SK-N-SH treated with all-trans-retinoic acid at 6 μM for 48 hours (cell line): ENCODE measurements around the gene CD2.

Experiments
- ATAC-seq: fragments of 200-7000 bp; cut with Tn5 transposase; 3 replicates; pipeline ENCODE4 v1.9.1; 2020; ENCODE audit warnings: mild to moderate bottlenecking, moderate library complexity
- ARNTL ChIP-seq: fragments of 450-650 bp; formaldehyde crosslinking; IDR thresholded peaks from 2 replicates; pipeline ENCODE4 v1.5.0; 2020; ENCODE audit warnings: low read depth, mild to moderate bottlenecking, moderate library complexity, borderline replicate concordance
- BACH2 ChIP-seq: fragments of 250-450 bp; sonication (Bioruptor Pico); IDR thresholded peaks from 2 replicates; pipeline ENCODE4 v1.9.0; 2021; ENCODE audit warnings: mild to moderate bottlenecking, borderline replicate concordance
- ESRRG ChIP-seq: fragments of 250-450 bp; sonication (Bioruptor Pico); IDR thresholded peaks from 2 replicates; pipeline ENCODE4 v1.6.1; 2021; ENCODE audit warnings: mild to moderate bottlenecking
- GLIS3 ChIP-seq: fragments of 250-450 bp; sonication (Bioruptor Pico); IDR thresholded peaks from 2 replicates; pipeline ENCODE4 v1.5.0; 2020; ENCODE audit warnings: mild to moderate bottlenecking, moderate library complexity
- ISL1 ChIP-seq: fragments of 250-450 bp; sonication (Bioruptor Pico); IDR thresholded peaks from 2 replicates; pipeline ENCODE4 v2.1.2; 2022; ENCODE audit warnings: mild to moderate bottlenecking, moderate library complexity
- OSR1 ChIP-seq: fragments of 250-450 bp; sonication (Bioruptor Pico); IDR thresholded peaks from 2 replicates; pipeline ENCODE4 v1.8.0; 2022; ENCODE audit warnings: moderate library complexity, mild to moderate bottlenecking, inconsistent platforms
- PPARA ChIP-seq: fragments of 250-450 bp; sonication (Bioruptor Pico); IDR thresholded peaks from 2 replicates; pipeline ENCODE4 v1.5.0; 2020; ENCODE audit warnings: mild to moderate bottlenecking, borderline replicate concordance
- RARB ChIP-seq: fragments of 250-450 bp; sonication (Bioruptor Pico); IDR thresholded peaks from 2 replicates; pipeline ENCODE4 v1.8.0; 2021; ENCODE audit warnings: mild to moderate bottlenecking, moderate library complexity
- SNAI2 ChIP-seq: fragments of 250-450 bp; sonication (Bioruptor Pico); IDR thresholded peaks from 2 replicates; pipeline ENCODE4 v1.5.0; 2020; ENCODE audit warnings: mild to moderate bottlenecking, moderate library complexity
- TCF4 ChIP-seq: fragments of 250-450 bp; sonication (Bioruptor Pico); IDR thresholded peaks from 2 replicates; pipeline ENCODE4 v1.8.0; 2021; ENCODE audit warnings: mild to moderate bottlenecking, moderate library complexity, borderline replicate concordance
- TOX ChIP-seq: fragments of 250-450 bp; sonication (Bioruptor Pico); IDR thresholded peaks from 2 replicates; pipeline ENCODE4 v1.8.0; 2021; ENCODE audit warnings: mild to moderate bottlenecking, moderate library complexity, borderline replicate concordance
- ZC3H10 ChIP-seq: fragments of 250-450 bp; sonication (Bioruptor Pico); IDR thresholded peaks from 2 replicates; pipeline ENCODE4 v1.5.1; 2021; ENCODE audit warnings: mild to moderate bottlenecking, moderate library complexity
- ZFP3 ChIP-seq: fragments of 250-450 bp; sonication (Bioruptor Pico); IDR thresholded peaks from 2 replicates; pipeline ENCODE4 v1.5.0; 2020; ENCODE audit warnings: mild to moderate bottlenecking, moderate library complexity
- ZFP30 ChIP-seq: fragments of 450-650 bp; formaldehyde crosslinking; IDR thresholded peaks from 2 replicates; pipeline ENCODE4 v1.5.0; 2022; ENCODE audit warnings: mild to moderate bottlenecking, moderate library complexity
- ZNF565 ChIP-seq: fragments of 450-650 bp; formaldehyde crosslinking; conservative IDR thresholded peaks from 2 replicates; pipeline ENCODE4 v1.5.0; 2020; ENCODE audit warnings: low read depth, mild to moderate bottlenecking, moderate library complexity
- ZNF70 ChIP-seq: fragments of 450-650 bp; formaldehyde crosslinking; IDR thresholded peaks from 2 replicates; pipeline ENCODE4 v1.5.0; 2020; ENCODE audit warnings: mild to moderate bottlenecking, moderate library complexity
- ZNF8 ChIP-seq: fragments of 450-650 bp; formaldehyde crosslinking; IDR thresholded peaks from 2 replicates; pipeline ENCODE4 v1.5.0; 2020; ENCODE audit warnings: mild to moderate bottlenecking, moderate library complexity
- TF ChIP-seq, protein P1 (sequence below): fragments of 250-450 bp; sonication (Bioruptor Pico); IDR thresholded peaks from 2 replicates; pipeline ENCODE4 v1.8.0; 2020; ENCODE audit warnings: mild to moderate bottlenecking, moderate library complexity, borderline replicate concordance
- TF ChIP-seq, protein P2 (sequence below): fragments of 250-450 bp; sonication (Bioruptor Pico); IDR thresholded peaks from 2 replicates; pipeline ENCODE4 v1.5.1; 2021; ENCODE audit warnings: mild to moderate bottlenecking, moderate library complexity
- TF ChIP-seq, protein P3 (sequence below): fragments of 250-450 bp; sonication (Bioruptor Pico); IDR thresholded peaks from 2 replicates; pipeline ENCODE4 v1.5.0; 2020; ENCODE audit warnings: mild to moderate bottlenecking, moderate library complexity

The CD2 gene

GRCh38 chr1:116737855-116738321 is 16.3 kb upstream of the CD2 start:
- no peak for ATAC-seq
- no peak for TF ChIP-seq SNAI2 (CRISPR knock-in tag)
- TF ChIP-seq, protein P1, sequence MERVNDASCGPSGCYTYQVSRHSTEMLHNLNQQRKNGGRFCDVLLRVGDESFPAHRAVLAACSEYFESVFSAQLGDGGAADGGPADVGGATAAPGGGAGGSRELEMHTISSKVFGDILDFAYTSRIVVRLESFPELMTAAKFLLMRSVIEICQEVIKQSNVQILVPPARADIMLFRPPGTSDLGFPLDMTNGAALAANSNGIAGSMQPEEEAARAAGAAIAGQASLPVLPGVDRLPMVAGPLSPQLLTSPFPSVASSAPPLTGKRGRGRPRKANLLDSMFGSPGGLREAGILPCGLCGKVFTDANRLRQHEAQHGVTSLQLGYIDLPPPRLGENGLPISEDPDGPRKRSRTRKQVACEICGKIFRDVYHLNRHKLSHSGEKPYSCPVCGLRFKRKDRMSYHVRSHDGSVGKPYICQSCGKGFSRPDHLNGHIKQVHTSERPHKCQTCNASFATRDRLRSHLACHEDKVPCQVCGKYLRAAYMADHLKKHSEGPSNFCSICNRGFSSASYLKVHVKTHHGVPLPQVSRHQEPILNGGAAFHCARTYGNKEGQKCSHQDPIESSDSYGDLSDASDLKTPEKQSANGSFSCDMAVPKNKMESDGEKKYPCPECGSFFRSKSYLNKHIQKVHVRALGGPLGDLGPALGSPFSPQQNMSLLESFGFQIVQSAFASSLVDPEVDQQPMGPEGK (CRISPR knock-in tag), result no peak
- no peak for TF ChIP-seq ESRRG (CRISPR knock-in tag)
- no peak for TF ChIP-seq ZC3H10 (CRISPR knock-in tag)
- TF ChIP-seq, protein P2, sequence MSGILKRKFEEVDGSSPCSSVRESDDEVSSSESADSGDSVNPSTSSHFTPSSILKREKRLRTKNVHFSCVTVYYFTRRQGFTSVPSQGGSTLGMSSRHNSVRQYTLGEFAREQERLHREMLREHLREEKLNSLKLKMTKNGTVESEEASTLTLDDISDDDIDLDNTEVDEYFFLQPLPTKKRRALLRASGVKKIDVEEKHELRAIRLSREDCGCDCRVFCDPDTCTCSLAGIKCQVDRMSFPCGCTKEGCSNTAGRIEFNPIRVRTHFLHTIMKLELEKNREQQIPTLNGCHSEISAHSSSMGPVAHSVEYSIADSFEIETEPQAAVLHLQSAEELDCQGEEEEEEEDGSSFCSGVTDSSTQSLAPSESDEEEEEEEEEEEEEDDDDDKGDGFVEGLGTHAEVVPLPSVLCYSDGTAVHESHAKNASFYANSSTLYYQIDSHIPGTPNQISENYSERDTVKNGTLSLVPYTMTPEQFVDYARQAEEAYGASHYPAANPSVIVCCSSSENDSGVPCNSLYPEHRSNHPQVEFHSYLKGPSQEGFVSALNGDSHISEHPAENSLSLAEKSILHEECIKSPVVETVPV, result no peak
- no peak for TF ChIP-seq OSR1 (CRISPR knock-in tag)
- TF ChIP-seq, protein P3, sequence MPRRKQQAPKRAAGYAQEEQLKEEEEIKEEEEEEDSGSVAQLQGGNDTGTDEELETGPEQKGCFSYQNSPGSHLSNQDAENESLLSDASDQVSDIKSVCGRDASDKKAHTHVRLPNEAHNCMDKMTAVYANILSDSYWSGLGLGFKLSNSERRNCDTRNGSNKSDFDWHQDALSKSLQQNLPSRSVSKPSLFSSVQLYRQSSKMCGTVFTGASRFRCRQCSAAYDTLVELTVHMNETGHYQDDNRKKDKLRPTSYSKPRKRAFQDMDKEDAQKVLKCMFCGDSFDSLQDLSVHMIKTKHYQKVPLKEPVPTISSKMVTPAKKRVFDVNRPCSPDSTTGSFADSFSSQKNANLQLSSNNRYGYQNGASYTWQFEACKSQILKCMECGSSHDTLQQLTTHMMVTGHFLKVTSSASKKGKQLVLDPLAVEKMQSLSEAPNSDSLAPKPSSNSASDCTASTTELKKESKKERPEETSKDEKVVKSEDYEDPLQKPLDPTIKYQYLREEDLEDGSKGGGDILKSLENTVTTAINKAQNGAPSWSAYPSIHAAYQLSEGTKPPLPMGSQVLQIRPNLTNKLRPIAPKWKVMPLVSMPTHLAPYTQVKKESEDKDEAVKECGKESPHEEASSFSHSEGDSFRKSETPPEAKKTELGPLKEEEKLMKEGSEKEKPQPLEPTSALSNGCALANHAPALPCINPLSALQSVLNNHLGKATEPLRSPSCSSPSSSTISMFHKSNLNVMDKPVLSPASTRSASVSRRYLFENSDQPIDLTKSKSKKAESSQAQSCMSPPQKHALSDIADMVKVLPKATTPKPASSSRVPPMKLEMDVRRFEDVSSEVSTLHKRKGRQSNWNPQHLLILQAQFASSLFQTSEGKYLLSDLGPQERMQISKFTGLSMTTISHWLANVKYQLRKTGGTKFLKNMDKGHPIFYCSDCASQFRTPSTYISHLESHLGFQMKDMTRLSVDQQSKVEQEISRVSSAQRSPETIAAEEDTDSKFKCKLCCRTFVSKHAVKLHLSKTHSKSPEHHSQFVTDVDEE, result no peak
- TF ChIP-seq ZNF8 (CRISPR knock-in tag), result no peak
- TF ChIP-seq PPARA (CRISPR knock-in tag), result no peak
- no peak for TF ChIP-seq ZNF70 (CRISPR knock-in tag)
- TF ChIP-seq GLIS3, result no peak
- TF ChIP-seq ARNTL (CRISPR knock-in tag), result no peak
- TF ChIP-seq RARB (CRISPR knock-in tag), result no peak
- TF ChIP-seq ISL1, result no peak
- no peak for TF ChIP-seq TCF4 (CRISPR knock-in tag)
- TF ChIP-seq BACH2 (CRISPR knock-in tag), result no peak
- TF ChIP-seq ZFP30 (CRISPR knock-in tag), result no peak

GRCh38 chr1:116738673-116739370 is 15.4 kb upstream of the CD2 start:
- TF ChIP-seq OSR1 (CRISPR knock-in tag), result no peak
- TF ChIP-seq ZNF8 (CRISPR knock-in tag), result no peak
- TF ChIP-seq RARB (CRISPR knock-in tag), result no peak
- TF ChIP-seq, protein P2, result no peak
- TF ChIP-seq PPARA (CRISPR knock-in tag), result no peak
- ATAC-seq, result no peak

GRCh38 chr1:116739371-116740012 is 14.7 kb upstream of the CD2 start:
- TF ChIP-seq, protein P2, result no peak
- TF ChIP-seq ZNF8 (CRISPR knock-in tag), result no peak
- no peak for TF ChIP-seq ZFP3 (CRISPR knock-in tag)
- no peak for TF ChIP-seq TCF4 (CRISPR knock-in tag)
- no peak for TF ChIP-seq ZFP30 (CRISPR knock-in tag)
- TF ChIP-seq ZC3H10 (CRISPR knock-in tag), result no peak
- no peak for TF ChIP-seq PPARA (CRISPR knock-in tag)
- TF ChIP-seq TOX (CRISPR knock-in tag), result no peak
- TF ChIP-seq ZNF565 (CRISPR knock-in tag), result no peak
- no peak for TF ChIP-seq ARNTL (CRISPR knock-in tag)
- no peak for ATAC-seq
